CD4-positive, alpha-beta T cell treated with Interleukin-21 for 1 hour (primary cell): ENCODE results near the gene LCE6A.

Experiments
- DNase-seq: peaks from one replicate; pipeline ENCODE4 v3.0.0-alpha.2; 2020

Gene LCE6A

DNA sequence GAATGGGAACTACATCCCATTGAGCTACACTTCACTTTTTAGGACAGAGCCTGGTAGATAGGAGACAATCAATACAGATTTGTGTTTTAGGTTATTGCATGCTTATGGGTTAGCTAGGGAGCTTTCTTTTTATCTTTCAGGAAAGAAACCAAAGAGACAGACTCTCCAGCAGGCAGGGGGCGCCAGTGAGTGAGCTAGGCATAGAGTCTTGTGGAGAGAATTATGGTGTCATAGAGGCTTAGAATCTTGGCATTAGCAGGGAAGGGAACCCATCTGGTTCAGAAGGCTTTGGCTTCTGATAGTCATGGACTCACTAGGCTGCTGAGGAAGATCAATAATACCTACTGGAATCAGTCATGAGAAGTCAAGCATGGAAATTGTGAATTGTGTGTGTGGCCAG, 35.4 kb downstream of the LCE6A start, which contains the start of gene SMCP:
SMCP (plus strand) TSS at position 281 of the 400 bp plus-strand sequence. CDS start 6,101 bp downstream, outside the sequence.
- no peak for DNase-seq

- DNase-seq = no peak
These were observed 37.0 kb downstream of the LCE6A start for GRCh38 chr1:152879559-152880198.

DNA sequence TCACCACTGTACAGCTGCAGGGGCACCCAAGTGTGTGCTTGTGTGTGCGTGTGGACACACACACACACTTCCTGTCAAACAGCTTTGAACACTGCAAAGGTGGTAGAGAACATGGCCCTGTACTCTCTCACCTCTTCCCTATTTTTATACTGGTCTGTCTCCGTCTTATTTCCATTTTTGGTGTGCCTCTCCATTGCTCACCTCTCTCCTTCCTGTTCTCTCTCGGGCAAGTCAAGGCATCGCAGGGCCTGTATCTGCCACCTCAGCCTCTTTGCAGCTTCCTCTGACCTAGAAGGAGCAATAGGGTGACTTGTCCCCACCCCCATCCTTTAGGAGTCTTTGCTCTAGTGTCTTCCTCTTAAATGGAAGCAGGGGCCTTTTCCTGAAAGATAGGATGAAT, 37.7 kb downstream of the LCE6A start:
- no peak for DNase-seq

DNA sequence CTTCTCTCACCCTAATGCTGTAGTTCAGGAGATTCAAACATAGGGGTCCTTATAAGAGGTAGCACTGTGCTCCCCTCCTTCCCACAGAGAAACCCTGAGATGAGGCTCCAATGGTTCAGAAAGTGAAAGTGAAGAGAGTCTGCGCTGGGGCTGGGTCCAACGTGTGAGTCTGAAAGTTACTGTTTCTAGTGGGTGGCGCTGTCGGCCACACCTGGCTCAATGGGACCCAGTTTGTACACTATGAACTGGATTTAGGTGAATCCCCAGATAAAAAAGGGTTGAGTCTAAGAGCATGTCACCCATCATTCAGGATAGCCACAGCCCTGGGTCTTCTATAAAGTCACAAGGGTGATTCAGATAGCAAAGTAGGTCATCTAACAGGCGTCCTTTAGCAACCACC, 38.3 kb downstream of the LCE6A start:
- DNase-seq = no peak

- no peak for DNase-seq
These were observed 41.4 kb downstream of the LCE6A start for GRCh38 chr1:152884085-152884484.

- no peak for DNase-seq
These were observed 41.9 kb downstream of the LCE6A start for GRCh38 chr1:152884506-152884905.

GRCh38 chr1:152884966-152885624, 42.4 kb downstream of the LCE6A start:
- DNase-seq = no peak

GRCh38 chr1:152886085-152886484, 43.4 kb downstream of the LCE6A start:
- DNase-seq = no peak

GRCh38 chr1:152886758-152887409, 44.2 kb downstream of the LCE6A start:
- DNase-seq = no peak

- DNase-seq = no peak
These were observed 45.5 kb downstream of the LCE6A start for GRCh38 chr1:152888126-152888525.
